Measurements from ENCODE around the gene LMCD1. TPM values are rescaled to one million over a fixed set of nuclear protein-coding genes. Genes with fewer than 3 reads are reported as not detected.

LMCD1 gene
- total and polyA plus RNA-seq, 2 experiments from 2014 or later: 21.8 to 35.3 TPM

- no peaks in the 10 kb centered on the region for H3K79me2 ChIP-seq (replicated peaks; ENCODE audit: insufficient read depth)
- no peak overlapping the region for H3K27ac ChIP-seq (ENCODE audit: low read depth)
- no peaks in the 10 kb centered on the region for H3K9me3 Mint-ChIP-seq
- DNase-seq (ENCODE audit: low spot score): no peak
- H3F3A ChIP-seq (replicated peaks; ENCODE audit: low read depth): no peaks in the 10 kb centered on the region
- H4K20me1 ChIP-seq (replicated peaks; ENCODE audit: insufficient read depth): no peaks in the 10 kb centered on the region
- no peaks in the 10 kb centered on the region for H3K4me1 ChIP-seq (ENCODE audit: insufficient read depth)
- no peak overlapping the region for H3K4me3 ChIP-seq
- ATAC-seq: no peak
- H2AFZ ChIP-seq: no peak overlapping the region
- no peaks in the 10 kb centered on the region for H3K27me3 ChIP-seq (ENCODE audit: insufficient read depth)
- H3K4me2 ChIP-seq: no peak overlapping the region
- no peak overlapping the region for H3K4me3 Mint-ChIP-seq
- no peak overlapping the region for H3K27ac Mint-ChIP-seq
- peaks cover 5% of the 10 kb centered on the region for H3K9me2 ChIP-seq (ENCODE audit: insufficient read depth)
- H3K36me3 ChIP-seq (ENCODE audit: insufficient read depth): no peaks in the 10 kb centered on the region
- no peaks in the 10 kb centered on the region; the same call in 2 of the 3 replicates for H3K4me1 Mint-ChIP-seq
- H3K36me3 Mint-ChIP-seq (ENCODE audit: low read depth): no peaks in the 10 kb centered on the region
- TF ChIP-seq, protein P1, sequence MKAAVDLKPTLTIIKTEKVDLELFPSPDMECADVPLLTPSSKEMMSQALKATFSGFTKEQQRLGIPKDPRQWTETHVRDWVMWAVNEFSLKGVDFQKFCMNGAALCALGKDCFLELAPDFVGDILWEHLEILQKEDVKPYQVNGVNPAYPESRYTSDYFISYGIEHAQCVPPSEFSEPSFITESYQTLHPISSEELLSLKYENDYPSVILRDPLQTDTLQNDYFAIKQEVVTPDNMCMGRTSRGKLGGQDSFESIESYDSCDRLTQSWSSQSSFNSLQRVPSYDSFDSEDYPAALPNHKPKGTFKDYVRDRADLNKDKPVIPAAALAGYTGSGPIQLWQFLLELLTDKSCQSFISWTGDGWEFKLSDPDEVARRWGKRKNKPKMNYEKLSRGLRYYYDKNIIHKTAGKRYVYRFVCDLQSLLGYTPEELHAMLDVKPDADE (IDR thresholded peaks at IDR 0.05): no peak
- no peak for TF ChIP-seq NANOG (IDR thresholded peaks at IDR 0.05; ENCODE audit: borderline replicate concordance)
- no peak for TF ChIP-seq CREB1 (CRISPR knock-in tag; IDR thresholded peaks at IDR 0.05; ENCODE audit: low read depth)
- TF ChIP-seq, protein P2, sequence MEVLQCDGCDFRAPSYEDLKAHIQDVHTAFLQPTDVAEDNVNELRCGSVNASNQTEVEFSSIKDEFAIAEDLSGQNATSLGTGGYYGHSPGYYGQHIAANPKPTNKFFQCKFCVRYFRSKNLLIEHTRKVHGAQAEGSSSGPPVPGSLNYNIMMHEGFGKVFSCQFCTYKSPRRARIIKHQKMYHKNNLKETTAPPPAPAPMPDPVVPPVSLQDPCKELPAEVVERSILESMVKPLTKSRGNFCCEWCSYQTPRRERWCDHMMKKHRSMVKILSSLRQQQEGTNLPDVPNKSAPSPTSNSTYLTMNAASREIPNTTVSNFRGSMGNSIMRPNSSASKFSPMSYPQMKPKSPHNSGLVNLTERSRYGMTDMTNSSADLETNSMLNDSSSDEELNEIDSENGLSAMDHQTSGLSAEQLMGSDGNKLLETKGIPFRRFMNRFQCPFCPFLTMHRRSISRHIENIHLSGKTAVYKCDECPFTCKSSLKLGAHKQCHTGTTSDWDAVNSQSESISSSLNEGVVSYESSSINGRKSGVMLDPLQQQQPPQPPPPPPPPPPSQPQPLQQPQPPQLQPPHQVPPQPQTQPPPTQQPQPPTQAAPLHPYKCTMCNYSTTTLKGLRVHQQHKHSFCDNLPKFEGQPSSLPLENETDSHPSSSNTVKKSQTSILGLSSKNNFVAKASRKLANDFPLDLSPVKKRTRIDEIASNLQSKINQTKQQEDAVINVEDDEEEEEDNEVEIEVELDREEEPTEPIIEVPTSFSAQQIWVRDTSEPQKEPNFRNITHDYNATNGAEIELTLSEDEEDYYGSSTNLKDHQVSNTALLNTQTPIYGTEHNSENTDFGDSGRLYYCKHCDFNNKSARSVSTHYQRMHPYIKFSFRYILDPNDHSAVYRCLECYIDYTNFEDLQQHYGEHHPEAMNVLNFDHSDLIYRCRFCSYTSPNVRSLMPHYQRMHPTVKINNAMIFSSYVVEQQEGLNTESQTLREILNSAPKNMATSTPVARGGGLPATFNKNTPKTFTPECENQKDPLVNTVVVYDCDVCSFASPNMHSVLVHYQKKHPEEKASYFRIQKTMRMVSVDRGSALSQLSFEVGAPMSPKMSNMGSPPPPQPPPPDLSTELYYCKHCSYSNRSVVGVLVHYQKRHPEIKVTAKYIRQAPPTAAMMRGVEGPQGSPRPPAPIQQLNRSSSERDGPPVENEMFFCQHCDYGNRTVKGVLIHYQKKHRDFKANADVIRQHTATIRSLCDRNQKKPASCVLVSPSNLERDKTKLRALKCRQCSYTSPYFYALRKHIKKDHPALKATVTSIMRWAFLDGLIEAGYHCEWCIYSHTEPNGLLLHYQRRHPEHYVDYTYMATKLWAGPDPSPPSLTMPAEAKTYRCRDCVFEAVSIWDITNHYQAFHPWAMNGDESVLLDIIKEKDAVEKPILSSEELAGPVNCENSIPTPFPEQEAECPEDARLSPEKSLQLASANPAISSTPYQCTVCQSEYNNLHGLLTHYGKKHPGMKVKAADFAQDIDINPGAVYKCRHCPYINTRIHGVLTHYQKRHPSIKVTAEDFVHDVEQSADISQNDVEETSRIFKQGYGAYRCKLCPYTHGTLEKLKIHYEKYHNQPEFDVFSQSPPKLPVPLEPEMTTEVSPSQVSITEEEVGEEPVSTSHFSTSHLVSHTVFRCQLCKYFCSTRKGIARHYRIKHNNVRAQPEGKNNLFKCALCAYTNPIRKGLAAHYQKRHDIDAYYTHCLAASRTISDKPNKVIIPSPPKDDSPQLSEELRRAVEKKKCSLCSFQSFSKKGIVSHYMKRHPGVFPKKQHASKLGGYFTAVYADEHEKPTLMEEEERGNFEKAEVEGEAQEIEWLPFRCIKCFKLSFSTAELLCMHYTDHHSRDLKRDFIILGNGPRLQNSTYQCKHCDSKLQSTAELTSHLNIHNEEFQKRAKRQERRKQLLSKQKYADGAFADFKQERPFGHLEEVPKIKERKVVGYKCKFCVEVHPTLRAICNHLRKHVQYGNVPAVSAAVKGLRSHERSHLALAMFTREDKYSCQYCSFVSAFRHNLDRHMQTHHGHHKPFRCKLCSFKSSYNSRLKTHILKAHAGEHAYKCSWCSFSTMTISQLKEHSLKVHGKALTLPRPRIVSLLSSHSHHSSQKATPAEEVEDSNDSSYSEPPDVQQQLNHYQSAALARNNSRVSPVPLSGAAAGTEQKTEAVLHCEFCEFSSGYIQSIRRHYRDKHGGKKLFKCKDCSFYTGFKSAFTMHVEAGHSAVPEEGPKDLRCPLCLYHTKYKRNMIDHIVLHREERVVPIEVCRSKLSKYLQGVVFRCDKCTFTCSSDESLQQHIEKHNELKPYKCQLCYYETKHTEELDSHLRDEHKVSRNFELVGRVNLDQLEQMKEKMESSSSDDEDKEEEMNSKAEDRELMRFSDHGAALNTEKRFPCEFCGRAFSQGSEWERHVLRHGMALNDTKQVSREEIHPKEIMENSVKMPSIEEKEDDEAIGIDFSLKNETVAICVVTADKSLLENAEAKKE (CRISPR knock-in tag; IDR thresholded peaks at IDR 0.05): no peak
- TF ChIP-seq ZNF114 (CRISPR knock-in tag; IDR thresholded peaks at IDR 0.05): no peak
- no peak for TF ChIP-seq EZH2 (IDR thresholded peaks at IDR 0.05; ENCODE audit: low read depth, unreplicated experiment)
- TF ChIP-seq CTCF (conservative IDR thresholded peaks at IDR 0.05; ENCODE audit: low read depth in 2 of 2): no peak
- no peak for TF ChIP-seq ZNF331 (CRISPR knock-in tag; IDR thresholded peaks at IDR 0.05; ENCODE audit: low read depth)
- TF ChIP-seq JUNB (IDR thresholded peaks at IDR 0.05; ENCODE audit: unreplicated experiment): no peak
- no peak for TF ChIP-seq STAT1 (IDR thresholded peaks at IDR 0.05; ENCODE audit: unreplicated experiment)
- no peak for TF ChIP-seq POLR2AphosphoS5 (IDR thresholded peaks at IDR 0.05; ENCODE audit: low read depth)
- TF ChIP-seq EZH2phosphoT487 (IDR thresholded peaks at IDR 0.05; ENCODE audit: unreplicated experiment): no peak
- TF ChIP-seq REST (IDR thresholded peaks at IDR 0.05; ENCODE audit: unreplicated experiment): no peak
- H3K27me3 Mint-ChIP-seq (ENCODE audit: insufficient read depth, low read depth, poor library complexity): no peaks in the 10 kb centered on the region
Measured at GRCh38 chr3:8473990-8474389, 27.6 kb upstream of the LMCD1 start.

All from GM23338 (cell line).